Measurements from ENCODE around the gene EPB41L3.

EPB41L3 gene

GRCh38 chr18:5582849-5583681, 39.3 kb upstream of the EPB41L3 start:
- H3K27ac ChIP-seq (ENCODE audit: low read length, poor library complexity, severe bottlenecking) = peak overlapping the region; percentile 65

GRCh38 chr18:5582076-5582475, 38.3 kb upstream of the EPB41L3 start:
- Histone ChIP-seq H3K9me3 (ENCODE audit: control insufficient read depth, low read length) (no peaks in the 10 kb centered on the region), H2AK5ac (ENCODE audit: low read length, severe bottlenecking) (no peak overlapping the region), H4K8ac (ENCODE audit: low read length) (no peak overlapping the region), H2BK12ac (ENCODE audit: low read length in 2 of 2) (no peak overlapping the region), H3K9ac (ENCODE audit: low read length) (peak overlapping the region; percentile 52), H3K27ac (ENCODE audit: low read length, poor library complexity, severe bottlenecking) (peak overlapping the region; percentile 50), H3K36me3 (ENCODE audit: control insufficient read depth in 1 of 2, insufficient read depth in 2 of 2, low read depth in 1 of 2, low read length in 2 of 2) (no peaks in the 10 kb centered on the region), H2BK120ac (ENCODE audit: low read depth, low read length) (no peak overlapping the region), H3K18ac (ENCODE audit: low read depth in 1 of 2, low read length in 2 of 2) (no peak overlapping the region), H3K27me3 (ENCODE audit: control insufficient read depth in 1 of 2, insufficient read depth in 1 of 2, low read length in 2 of 2) (no peaks in the 10 kb centered on the region), H2AFZ (ENCODE audit: low read depth, low read length) (no peak overlapping the region), H3K4me3 (ENCODE audit: insufficient read depth in 1 of 2, low read depth in 1 of 2, low read length in 2 of 2) (no peak overlapping the region), H3K4ac (ENCODE audit: low read depth in 1 of 2, low read length in 2 of 2) (no peak overlapping the region), H2BK5ac (ENCODE audit: low read depth, low read length, poor library complexity, severe bottlenecking) (no peak overlapping the region), H3K4me1 (ENCODE audit: control insufficient read depth, insufficient read depth, low read depth, low read length) (peaks cover 11% of the 10 kb centered on the region), H2BK15ac (ENCODE audit: low read depth, poor library complexity, severe bottlenecking) (no peak overlapping the region), H4K91ac (ENCODE audit: low read length) (no peak overlapping the region), H3K23ac (ENCODE audit: low read length in 2 of 2) (no peak overlapping the region), H3K79me1 (replicated peaks; ENCODE audit: low read length, poor library complexity, severe bottlenecking) (no peaks in the 10 kb centered on the region), H3K4me2 (ENCODE audit: low read length, poor library complexity, severe bottlenecking) (no peak overlapping the region), H3K14ac (ENCODE audit: low read length in 2 of 2) (no peak overlapping the region)
- 23% methylated on average over 4 of the region's 5 CpGs for WGBS
- no peak for DNase-seq

More at GRCh38 chr18:5582849-5583681, 39.3 kb upstream of the EPB41L3 start:
- H3K9me3 ChIP-seq (ENCODE audit: control insufficient read depth, low read length) = no peaks in the 10 kb centered on the region
- H2AK5ac ChIP-seq (ENCODE audit: low read length, severe bottlenecking) = no peak overlapping the region
- H3K4ac ChIP-seq (ENCODE audit: low read depth in 1 of 2, low read length in 2 of 2) = no peak overlapping the region
- no peak overlapping the region for H2AFZ ChIP-seq (ENCODE audit: low read depth, low read length)
- H3K4me3 ChIP-seq (ENCODE audit: insufficient read depth in 1 of 2, low read depth in 1 of 2, low read length in 2 of 2) = no peak overlapping the region
- H3K4me1 ChIP-seq (ENCODE audit: control insufficient read depth, insufficient read depth, low read depth, low read length) = peaks cover 11% of the 10 kb centered on the region
- H3K4me2 ChIP-seq (ENCODE audit: low read length, poor library complexity, severe bottlenecking) = peak overlapping the region; percentile 54
- H2BK12ac ChIP-seq (ENCODE audit: low read length in 2 of 2) = no peak overlapping the region
- no peak overlapping the region for H2BK15ac ChIP-seq (ENCODE audit: low read depth, poor library complexity, severe bottlenecking)
- H3K14ac ChIP-seq (ENCODE audit: low read length in 2 of 2) = no peak overlapping the region
- no peak overlapping the region for H3K18ac ChIP-seq (ENCODE audit: low read depth in 1 of 2, low read length in 2 of 2)
- no peak for DNase-seq
- no peak overlapping the region for H3K9ac ChIP-seq (ENCODE audit: low read length)
- H4K8ac ChIP-seq (ENCODE audit: low read length) = no peak overlapping the region
- 43% methylated on average over 7 of the region's 10 CpGs for WGBS
- no peak overlapping the region for H3K23ac ChIP-seq (ENCODE audit: low read length in 2 of 2)
- no peak overlapping the region for H2BK5ac ChIP-seq (ENCODE audit: low read depth, low read length, poor library complexity, severe bottlenecking)
- H3K27me3 ChIP-seq (ENCODE audit: control insufficient read depth in 1 of 2, insufficient read depth in 1 of 2, low read length in 2 of 2) = no peaks in the 10 kb centered on the region
- H4K91ac ChIP-seq (ENCODE audit: low read length) = no peak overlapping the region
- no peak overlapping the region for H2BK120ac ChIP-seq (ENCODE audit: low read depth, low read length)
- no peaks in the 10 kb centered on the region for H3K36me3 ChIP-seq (ENCODE audit: control insufficient read depth in 1 of 2, insufficient read depth in 2 of 2, low read depth in 1 of 2, low read length in 2 of 2)
- H3K79me1 ChIP-seq (replicated peaks; ENCODE audit: low read length, poor library complexity, severe bottlenecking) = no peaks in the 10 kb centered on the region

GRCh38 chr18:5574843-5575242, 31.0 kb upstream of the EPB41L3 start:
- Histone ChIP-seq H3K4me3 (ENCODE audit: insufficient read depth in 1 of 2, low read depth in 1 of 2, low read length in 2 of 2) (no peak overlapping the region), H3K36me3 (ENCODE audit: control insufficient read depth in 1 of 2, insufficient read depth in 2 of 2, low read depth in 1 of 2, low read length in 2 of 2) (no peaks in the 10 kb centered on the region), H2AFZ (ENCODE audit: low read depth, low read length) (no peak overlapping the region), H2BK12ac (ENCODE audit: low read length in 2 of 2) (no peak overlapping the region), H3K4me2 (ENCODE audit: low read length, poor library complexity, severe bottlenecking) (no peak overlapping the region), H3K79me1 (replicated peaks; ENCODE audit: low read length, poor library complexity, severe bottlenecking) (no peaks in the 10 kb centered on the region), H4K91ac (ENCODE audit: low read length) (no peak overlapping the region), H3K4me1 (ENCODE audit: control insufficient read depth, insufficient read depth, low read depth, low read length) (no peaks in the 10 kb centered on the region), H4K8ac (ENCODE audit: low read length) (no peak overlapping the region), H2BK5ac (ENCODE audit: low read depth, low read length, poor library complexity, severe bottlenecking) (no peak overlapping the region), H3K27ac (ENCODE audit: low read length, poor library complexity, severe bottlenecking) (no peak overlapping the region), H3K9me3 (ENCODE audit: control insufficient read depth, low read length) (no peaks in the 10 kb centered on the region), H2BK120ac (ENCODE audit: low read depth, low read length) (no peak overlapping the region), H3K9ac (ENCODE audit: low read length) (no peak overlapping the region), H2BK15ac (ENCODE audit: low read depth, poor library complexity, severe bottlenecking) (no peak overlapping the region), H2AK5ac (ENCODE audit: low read length, severe bottlenecking) (no peak overlapping the region), H3K4ac (ENCODE audit: low read depth in 1 of 2, low read length in 2 of 2) (no peak overlapping the region), H3K27me3 (ENCODE audit: control insufficient read depth in 1 of 2, insufficient read depth in 1 of 2, low read length in 2 of 2) (no peaks in the 10 kb centered on the region), H3K23ac (ENCODE audit: low read length in 2 of 2) (no peak overlapping the region), H3K14ac (ENCODE audit: low read length in 2 of 2) (no peak overlapping the region), H3K18ac (ENCODE audit: low read depth in 1 of 2, low read length in 2 of 2) (no peak overlapping the region)
- no CpG with 5 or more reads among the region's 1 CpG for WGBS
- no peak for DNase-seq

GRCh38 chr18:5571666-5572065, 27.9 kb upstream of the EPB41L3 start:
- H2AFZ ChIP-seq (ENCODE audit: low read depth, low read length) = no peak overlapping the region
- H3K4me2 ChIP-seq (ENCODE audit: low read length, poor library complexity, severe bottlenecking) = no peak overlapping the region
- peak overlapping the region; percentile 28 for H3K9ac ChIP-seq (ENCODE audit: low read length)
- no peaks in the 10 kb centered on the region for H3K36me3 ChIP-seq (ENCODE audit: control insufficient read depth in 1 of 2, insufficient read depth in 2 of 2, low read depth in 1 of 2, low read length in 2 of 2)
- DNase-seq = no peak
- H3K4ac ChIP-seq (ENCODE audit: low read depth in 1 of 2, low read length in 2 of 2) = no peak overlapping the region
- H3K4me1 ChIP-seq (ENCODE audit: control insufficient read depth, insufficient read depth, low read depth, low read length) = no peaks in the 10 kb centered on the region
- WGBS = 81% methylated on average over 2 of the region's 2 CpGs
- no peaks in the 10 kb centered on the region for H3K9me3 ChIP-seq (ENCODE audit: control insufficient read depth, low read length)
- H4K8ac ChIP-seq (ENCODE audit: low read length) = no peak overlapping the region
- no peak overlapping the region for H2BK120ac ChIP-seq (ENCODE audit: low read depth, low read length)
- no peak overlapping the region for H3K18ac ChIP-seq (ENCODE audit: low read depth in 1 of 2, low read length in 2 of 2)
- H3K4me3 ChIP-seq (ENCODE audit: insufficient read depth in 1 of 2, low read depth in 1 of 2, low read length in 2 of 2) = no peak overlapping the region
- H4K91ac ChIP-seq (ENCODE audit: low read length) = no peak overlapping the region
- no peak overlapping the region for H2AK5ac ChIP-seq (ENCODE audit: low read length, severe bottlenecking)
- no peak overlapping the region for H3K14ac ChIP-seq (ENCODE audit: low read length in 2 of 2)
- H2BK5ac ChIP-seq (ENCODE audit: low read depth, low read length, poor library complexity, severe bottlenecking) = no peak overlapping the region
- H3K27ac ChIP-seq (ENCODE audit: low read length, poor library complexity, severe bottlenecking) = no peak overlapping the region
- no peaks in the 10 kb centered on the region for H3K79me1 ChIP-seq (replicated peaks; ENCODE audit: low read length, poor library complexity, severe bottlenecking)
- H2BK15ac ChIP-seq (ENCODE audit: low read depth, poor library complexity, severe bottlenecking) = no peak overlapping the region
- no peaks in the 10 kb centered on the region for H3K27me3 ChIP-seq (ENCODE audit: control insufficient read depth in 1 of 2, insufficient read depth in 1 of 2, low read length in 2 of 2)
- no peak overlapping the region for H2BK12ac ChIP-seq (ENCODE audit: low read length in 2 of 2)
- no peak overlapping the region for H3K23ac ChIP-seq (ENCODE audit: low read length in 2 of 2)

Measured in mesenchymal stem cell (in vitro differentiated cells and primary cell).